Measurements from ENCODE around the gene SEMA4D. TPM values are rescaled to one million over a fixed set of nuclear protein-coding genes. Genes with fewer than 3 reads are reported as not detected.

SEMA4D gene
- total and polyA plus RNA-seq, 4 donors = 1.4 to 26.2 (median 13.5) TPM

DNA sequence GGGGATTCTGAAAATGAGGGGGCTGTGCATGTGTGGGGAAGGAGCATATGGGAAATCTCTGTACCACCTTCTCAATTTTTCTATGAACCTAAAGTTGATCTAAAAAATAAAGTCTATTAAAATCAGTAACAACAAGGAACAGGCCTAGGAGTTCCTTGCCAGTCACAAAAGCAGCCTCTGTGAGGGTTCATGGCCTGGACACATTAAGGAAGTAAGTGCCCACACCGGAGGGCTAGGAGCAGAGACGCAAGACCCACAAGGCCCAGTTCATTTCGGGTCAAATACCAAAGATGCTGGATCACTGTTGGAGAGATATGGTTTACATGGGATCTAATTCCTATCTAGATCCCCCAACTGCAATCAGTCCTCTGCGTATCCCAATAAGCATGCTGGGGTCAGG is 88.4 kb downstream of the SEMA4D start:
- no peaks in the 10 kb centered on the region for H3K9me3 ChIP-seq (ENCODE audit: control insufficient read depth, low read length)
- WGBS, 2 donors = 86 to 87% methylated on average over 4 of the region's 4 CpGs
- ATAC-seq (ENCODE audit: low FRiP score) (no peak), DNase-seq (no peak)
- H3K27me3 ChIP-seq (ENCODE audit: control insufficient read depth in 1 of 2, insufficient read depth in 2 of 2, low read length in 1 of 2) = no peaks in the 10 kb centered on the region
- intact Hi-C loops (cut with DNase I) = no loop called here
- no peak overlapping the region for H3K4me3 ChIP-seq (ENCODE audit: low read length in 2 of 2)
- H3K4me1 ChIP-seq (ENCODE audit: control insufficient read depth in 1 of 2, insufficient read depth in 2 of 2, low read length in 2 of 2) = no peaks in the 10 kb centered on the region
- no peak overlapping the region for H3K27ac ChIP-seq (ENCODE audit: low read depth in 1 of 2, low read length in 2 of 2)
- no peaks in the 10 kb centered on the region for H3K36me3 ChIP-seq (ENCODE audit: control insufficient read depth in 1 of 2, insufficient read depth in 2 of 2, low read length in 1 of 2)

GRCh38 chr9:89408628-89409101 is 89.2 kb downstream of the SEMA4D start:
- no peak overlapping the region for H3K4me3 ChIP-seq (ENCODE audit: low read length in 2 of 2)
- no peaks in the 10 kb centered on the region for H3K9me3 ChIP-seq (ENCODE audit: control insufficient read depth, low read length)
- no peak overlapping the region for H3K27ac ChIP-seq (ENCODE audit: low read depth in 1 of 2, low read length in 2 of 2)
- no peaks in the 10 kb centered on the region for H3K36me3 ChIP-seq (ENCODE audit: control insufficient read depth in 1 of 2, insufficient read depth in 2 of 2, low read length in 1 of 2)
- WGBS, 2 donors = 81 to 86% methylated on average over 12 of the region's 12 CpGs
- no peaks in the 10 kb centered on the region for H3K27me3 ChIP-seq (ENCODE audit: control insufficient read depth in 1 of 2, insufficient read depth in 2 of 2, low read length in 1 of 2)
- intact Hi-C loops (cut with DNase I) = no loop called here
- ATAC-seq (ENCODE audit: low FRiP score) = peak; percentile 12
- DNase-seq = no peak
- no peaks in the 10 kb centered on the region for H3K4me1 ChIP-seq (ENCODE audit: control insufficient read depth in 1 of 2, insufficient read depth in 2 of 2, low read length in 2 of 2)

- WGBS, 2 donors = 6 to 8% methylated on average over 2 of the region's 2 CpGs
- H3K4me1 ChIP-seq (ENCODE audit: control insufficient read depth in 1 of 2, insufficient read depth in 2 of 2, low read length in 2 of 2) = no peaks in the 10 kb centered on the region
These were observed 90.8 kb downstream of the SEMA4D start for GRCh38 chr9:89407070-89407469.

DNA sequence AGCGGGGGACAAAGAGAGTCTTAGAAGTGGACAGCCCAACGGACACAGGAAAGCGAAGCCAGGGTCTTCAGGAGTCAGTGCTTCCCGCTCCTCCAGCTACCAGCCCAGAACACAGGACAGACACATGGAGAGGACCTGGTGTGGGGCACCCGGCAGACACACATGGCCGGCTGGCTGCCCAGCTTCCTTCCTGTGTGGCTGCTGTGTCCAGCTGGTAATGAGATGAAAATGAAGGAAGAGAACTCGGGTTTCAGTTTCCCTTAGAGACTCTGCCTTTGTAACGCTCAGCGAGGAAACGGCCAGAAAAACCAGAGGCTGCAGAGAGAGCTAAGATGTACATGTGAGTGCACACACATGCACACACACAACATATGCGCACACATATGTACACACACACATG is 92.1 kb downstream of the SEMA4D start:
- no peak overlapping the region for H3K4me3 ChIP-seq (ENCODE audit: low read length in 2 of 2)
- H3K36me3 ChIP-seq (ENCODE audit: control insufficient read depth in 1 of 2, insufficient read depth in 2 of 2, low read length in 1 of 2) = peaks cover 0 to 5% of the 10 kb centered on the region in 2 donors
- DNase-seq = peak in 1 of 2 donors; percentile 69
- WGBS, 2 donors = 69 to 74% methylated on average over 11 of the region's 11 CpGs
- H3K9me3 ChIP-seq (ENCODE audit: control insufficient read depth, low read length) = no peaks in the 10 kb centered on the region
- no peaks in the 10 kb centered on the region for H3K27me3 ChIP-seq (ENCODE audit: control insufficient read depth in 1 of 2, insufficient read depth in 2 of 2, low read length in 1 of 2)
- no peaks in the 10 kb centered on the region for H3K4me1 ChIP-seq (ENCODE audit: control insufficient read depth in 1 of 2, insufficient read depth in 2 of 2, low read length in 2 of 2)
- H3K27ac ChIP-seq (ENCODE audit: low read depth in 1 of 2, low read length in 2 of 2) = no peak overlapping the region
- intact Hi-C loops (cut with DNase I) = no loop called here
- no peak for ATAC-seq (ENCODE audit: low FRiP score)

More at GRCh38 chr9:89407070-89407469, 90.8 kb downstream of the SEMA4D start:
- ATAC-seq (ENCODE audit: low FRiP score) = no peak
- H3K9me3 ChIP-seq (ENCODE audit: control insufficient read depth, low read length) = no peaks in the 10 kb centered on the region
- H3K27me3 ChIP-seq (ENCODE audit: control insufficient read depth in 1 of 2, insufficient read depth in 2 of 2, low read length in 1 of 2) = no peaks in the 10 kb centered on the region
- H3K4me3 ChIP-seq (ENCODE audit: low read length in 2 of 2) = no peak overlapping the region
- no peak overlapping the region for H3K27ac ChIP-seq (ENCODE audit: low read depth in 1 of 2, low read length in 2 of 2)
- DNase-seq = no peak
- intact Hi-C loops (cut with DNase I) = no loop called here
- H3K36me3 ChIP-seq (ENCODE audit: control insufficient read depth in 1 of 2, insufficient read depth in 2 of 2, low read length in 1 of 2) = peaks cover 0 to 5% of the 10 kb centered on the region in 2 donors

DNA sequence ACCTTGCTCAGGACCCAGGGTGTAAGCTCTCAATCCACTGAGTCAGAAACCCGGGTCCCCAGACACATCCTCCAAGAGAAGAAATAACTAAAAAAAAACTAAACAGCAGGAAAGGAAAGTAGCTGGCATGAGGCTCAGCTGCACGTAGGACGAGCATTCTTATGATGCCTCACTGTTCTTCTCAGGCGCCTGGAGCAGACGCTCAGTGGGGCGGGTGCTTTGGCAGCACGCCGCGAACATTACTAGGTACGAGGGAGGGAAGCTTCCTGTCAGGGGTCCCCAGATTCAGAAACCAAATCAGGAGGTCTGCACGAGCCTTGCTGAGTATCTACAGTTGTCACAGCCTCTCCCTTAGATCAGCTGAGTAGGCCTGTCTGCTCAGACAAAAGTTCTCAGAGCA is 93.8 kb downstream of the SEMA4D start:
- DNase-seq = peak in 1 of 2 donors; percentile 5
- no peaks in the 10 kb centered on the region for H3K9me3 ChIP-seq (ENCODE audit: control insufficient read depth, low read length)
- no peak overlapping the region for H3K4me3 ChIP-seq (ENCODE audit: low read length in 2 of 2)

DNA sequence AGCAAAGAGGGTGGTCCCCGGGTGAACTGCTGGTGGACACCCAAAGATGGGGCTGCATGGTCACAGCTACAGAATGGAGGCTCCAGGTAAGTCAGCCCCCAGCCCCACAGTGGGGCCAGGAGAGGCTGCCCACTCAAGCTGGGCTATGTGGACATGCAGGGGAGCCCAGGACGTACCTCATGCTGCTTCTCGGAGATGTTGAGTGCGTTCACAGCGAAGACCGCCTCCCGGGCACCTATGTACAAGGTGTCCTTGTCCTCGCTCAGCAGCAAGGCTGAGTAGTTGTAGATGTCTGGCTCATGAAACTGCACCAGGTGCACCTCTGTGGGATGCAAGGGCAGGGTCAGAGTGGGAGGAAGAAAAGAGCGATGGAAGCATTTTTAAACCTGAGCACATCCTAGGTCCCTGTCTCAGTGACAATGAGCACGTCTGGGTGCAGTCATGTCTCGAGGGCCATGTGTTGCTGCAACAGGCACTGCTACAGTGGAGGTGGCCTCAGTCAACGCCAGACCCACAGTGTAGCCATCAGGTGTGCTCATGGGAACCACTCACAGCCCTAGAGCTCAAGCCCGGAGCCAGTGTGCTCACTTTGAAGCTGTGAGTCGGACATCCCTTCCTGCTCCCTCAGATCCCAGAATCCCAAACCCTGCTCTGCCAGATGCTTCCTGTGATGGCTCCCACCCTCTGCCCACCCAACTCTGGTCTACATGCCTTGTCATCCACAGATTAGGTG is 95.1 kb downstream of the SEMA4D start:
- no peak overlapping the region for H3K27ac ChIP-seq (ENCODE audit: low read depth in 1 of 2, low read length in 2 of 2)
- H3K36me3 ChIP-seq (ENCODE audit: control insufficient read depth in 1 of 2, insufficient read depth in 2 of 2, low read length in 1 of 2) = peaks cover 0 to 5% of the 10 kb centered on the region in 2 donors
- no peaks in the 10 kb centered on the region for H3K9me3 ChIP-seq (ENCODE audit: control insufficient read depth, low read length)
- DNase-seq = peak in 1 of 2 donors; percentile 23
- no peaks in the 10 kb centered on the region for H3K4me1 ChIP-seq (ENCODE audit: control insufficient read depth in 1 of 2, insufficient read depth in 2 of 2, low read length in 2 of 2)
- intact Hi-C loops (cut with DNase I) = no loop called here
- H3K27me3 ChIP-seq (ENCODE audit: control insufficient read depth in 1 of 2, insufficient read depth in 2 of 2, low read length in 1 of 2) = no peaks in the 10 kb centered on the region
- no peak for ATAC-seq (ENCODE audit: low FRiP score)
- H3K4me3 ChIP-seq (ENCODE audit: low read length in 2 of 2) = no peak overlapping the region
- WGBS, 2 donors = 92 to 94% methylated on average over 14 of the region's 14 CpGs

More for the DNA sequence above, 93.8 kb downstream of the SEMA4D start:
- Histone ChIP-seq H3K36me3 (ENCODE audit: control insufficient read depth in 1 of 2, insufficient read depth in 2 of 2, low read length in 1 of 2) (peaks cover 0 to 5% of the 10 kb centered on the region in 2 donors), H3K27ac (ENCODE audit: low read depth in 1 of 2, low read length in 2 of 2) (no peak overlapping the region), H3K4me1 (ENCODE audit: control insufficient read depth in 1 of 2, insufficient read depth in 2 of 2, low read length in 2 of 2) (no peaks in the 10 kb centered on the region), H3K27me3 (ENCODE audit: control insufficient read depth in 1 of 2, insufficient read depth in 2 of 2, low read length in 1 of 2) (no peaks in the 10 kb centered on the region)
- WGBS, 2 donors = 86 to 91% methylated on average over 11 of the region's 11 CpGs
- intact Hi-C loops (cut with DNase I) = no loop called here
- no peak for ATAC-seq (ENCODE audit: low FRiP score)

DNA sequence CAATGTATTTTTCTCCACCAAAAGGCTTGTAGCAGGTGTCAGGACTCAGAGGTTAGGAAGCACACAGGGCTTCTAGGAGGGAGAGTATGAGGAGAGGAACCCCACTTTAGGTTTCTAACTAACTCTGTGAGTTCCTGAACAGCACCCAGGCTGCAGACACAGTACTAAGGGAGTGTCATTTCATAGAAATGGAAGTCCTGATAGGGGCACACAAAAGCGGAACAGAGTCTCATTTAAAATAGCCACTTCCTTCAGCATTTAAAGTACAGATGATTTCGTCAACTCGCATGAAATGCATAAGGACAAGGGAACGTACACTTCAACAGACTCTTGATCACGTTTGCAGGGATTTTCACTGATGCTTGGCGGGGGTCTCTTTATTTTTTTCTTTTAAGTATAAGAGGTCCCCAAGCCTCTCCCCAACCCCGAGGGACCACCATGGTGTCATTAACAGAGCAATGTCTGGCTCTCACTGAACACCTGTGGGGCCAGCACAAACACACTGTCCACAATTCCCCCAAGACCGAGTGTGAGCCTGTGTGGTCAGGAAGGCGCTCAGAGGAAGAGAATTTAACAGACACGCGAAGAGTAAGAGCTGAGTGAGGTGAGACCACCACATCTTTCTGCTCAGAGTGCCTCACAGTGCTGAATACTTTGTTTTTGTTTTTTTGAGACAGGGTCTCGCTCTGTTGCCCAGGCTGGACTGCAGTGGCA is 97.4 kb downstream of the SEMA4D start:
- no peaks in the 10 kb centered on the region for H3K27me3 ChIP-seq (ENCODE audit: control insufficient read depth in 1 of 2, insufficient read depth in 2 of 2, low read length in 1 of 2)
- intact Hi-C loops (cut with DNase I) = no loop called here
- no peaks in the 10 kb centered on the region for H3K4me1 ChIP-seq (ENCODE audit: control insufficient read depth in 1 of 2, insufficient read depth in 2 of 2, low read length in 2 of 2)
- no peaks in the 10 kb centered on the region for H3K9me3 ChIP-seq (ENCODE audit: control insufficient read depth, low read length)
- H3K4me3 ChIP-seq (ENCODE audit: low read length in 2 of 2) = no peak overlapping the region
- ATAC-seq (ENCODE audit: low FRiP score) (peak; percentile 31), DNase-seq (peak in 1 of 2 donors; percentile 17)
- H3K36me3 ChIP-seq (ENCODE audit: control insufficient read depth in 1 of 2, insufficient read depth in 2 of 2, low read length in 1 of 2) = peaks cover 0 to 5% of the 10 kb centered on the region in 2 donors
- WGBS, 2 donors = 88% methylated on average over 12 of the region's 12 CpGs
- H3K27ac ChIP-seq (ENCODE audit: low read depth in 1 of 2, low read length in 2 of 2) = no peak overlapping the region

DNA sequence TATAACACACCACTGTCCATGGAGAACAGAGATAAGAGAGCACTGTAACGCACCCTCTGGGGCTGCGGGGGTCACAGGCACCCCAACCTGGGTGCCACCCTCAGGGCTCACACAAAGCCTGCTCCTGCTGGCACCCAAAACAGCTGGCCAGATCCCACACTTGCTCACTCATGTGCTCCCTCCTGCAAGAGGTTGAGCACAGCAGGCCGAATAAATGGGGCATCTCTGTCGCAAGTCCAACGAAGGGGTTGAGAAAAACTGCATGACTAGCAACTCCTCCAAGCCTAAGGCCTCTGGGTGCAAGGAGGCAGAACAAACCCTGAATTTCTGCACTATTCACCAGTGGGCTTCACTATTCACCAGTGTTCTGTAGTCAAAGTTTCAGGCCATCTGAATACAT is 99.3 kb downstream of the SEMA4D start:
- Histone ChIP-seq H3K9me3 (ENCODE audit: control insufficient read depth, low read length) (no peaks in the 10 kb centered on the region), H3K4me1 (ENCODE audit: control insufficient read depth in 1 of 2, insufficient read depth in 2 of 2, low read length in 2 of 2) (no peaks in the 10 kb centered on the region), H3K27me3 (ENCODE audit: control insufficient read depth in 1 of 2, insufficient read depth in 2 of 2, low read length in 1 of 2) (no peaks in the 10 kb centered on the region), H3K4me3 (ENCODE audit: low read length in 2 of 2) (no peak overlapping the region), H3K36me3 (ENCODE audit: control insufficient read depth in 1 of 2, insufficient read depth in 2 of 2, low read length in 1 of 2) (peaks cover 0 to 5% of the 10 kb centered on the region in 2 donors), H3K27ac (ENCODE audit: low read depth in 1 of 2, low read length in 2 of 2) (no peak overlapping the region)
- ATAC-seq (ENCODE audit: low FRiP score) = no peak
- peak in 1 of 2 donors; percentile 17 for DNase-seq
- intact Hi-C loops (cut with DNase I) = no loop called here
- 93 to 95% methylated on average over 5 of the region's 5 CpGs for WGBS, 2 donors

Data from aorta (tissue), 5 donors.